HCT116 (cell line): Measurements from ENCODE around the gene FAM47E. TPM values are rescaled to one million over a fixed set of nuclear protein-coding genes. Genes with fewer than 3 reads are reported as not detected.

ENCODE experiments used
- ATAC-seq: fragments of 200-7000 bp; cut with Tn5 transposase; 2 replicates; pipeline ENCODE4 v1.9.1; 2020; ENCODE audit warnings: mild to moderate bottlenecking, moderate library complexity
- BruUV-seq: library from RNA; stranded (reverse); fragments of 400-500 nt; replicated peaks from 2 replicates; lab custom pipeline; 2021; lab: Mats Ljungman, UMichigan
- CTCF ChIA-PET: fragments of 300-600 bp; sonication (Branson Sonifier 250); formaldehyde crosslinking; loops from one replicate; lab custom pipeline; 2021; ENCODE audit warnings: antibody characterized with exemption; lab: Charles Lee
- POLR2A ChIA-PET: fragments of 300-600, 350-600 bp; sonication (Branson Sonifier 250); formaldehyde crosslinking; loops from one replicate; lab custom pipeline; 2021; ENCODE audit warnings: antibody characterized with exemption; lab: Charles Lee
- RAD21 ChIA-PET, 2 experiments: fragments of 300-600 bp; sonication (Branson Sonifier 250); formaldehyde crosslinking; loops; one replicate each; lab custom pipeline; 2023; ENCODE audit warnings: low total read pairs in 2 of 2; ENCODE audit not compliant: uncharacterized antibody in 2 of 2, unreplicated experiment in 2 of 2, low non-redundant PET in 1 of 2; lab: Charles Lee
- DNase-seq: peaks from one replicate; pipeline ENCODE4 v3.0.0-alpha.2; 2010; ENCODE audit warnings: low read depth, low spot score
- H2AFZ ChIP-seq: fragments of 200-600 bp; shearing (Covaris generic), sonication (generic); 2 replicates; pipeline ENCODE4 v1.6.1; 2017; ENCODE audit warnings: low read depth, mixed run types, mixed read lengths, antibody characterized with exemption, low read length; ENCODE audit not compliant: poor library complexity, severe bottlenecking
- H3K27ac ChIP-seq: 2 replicates; pipeline ENCODE4 v1.5.1; 2012; ENCODE audit warnings: low read depth, low read length
- H3K27me3 ChIP-seq: fragments of 200-600 bp; sonication (generic); 2 replicates; pipeline ENCODE4 v1.6.1; 2016; ENCODE audit warnings: mixed run types, low read length, mixed read lengths; ENCODE audit not compliant: insufficient read depth
- H3K36me3 ChIP-seq, 2 experiments: fragments of 200-500 bp in 1 of 2; fragments of 200-600 bp in 1 of 2; sonication (Bioruptor generic) in 1 of 2; sonication (generic) in 1 of 2; 2 replicates each; pipeline versions ENCODE4 v1.5.1 to v1.6.1; 2014 to 2016; ENCODE audit warnings: low read length in 2 of 2, inconsistent platforms in 1 of 2, mixed read lengths in 1 of 2, mixed run types in 1 of 2; ENCODE audit not compliant: insufficient read depth in 2 of 2, control insufficient read depth in 1 of 2
- H3K4me1 ChIP-seq, 2 experiments: fragments of 200-600 bp in 1 of 2; sonication (generic) in 1 of 2; 2 replicates each; pipeline versions ENCODE4 v1.5.1 to v1.6.1; 2012 to 2017; ENCODE audit warnings: low read length in 2 of 2, inconsistent platforms in 1 of 2, mild to moderate bottlenecking in 1 of 2, mixed read lengths in 1 of 2, mixed run types in 1 of 2, moderate library complexity in 1 of 2; ENCODE audit not compliant: insufficient read depth in 2 of 2, control insufficient read depth in 1 of 2
- H3K4me2 ChIP-seq: fragments of 200-600 bp; sonication (generic); 2 replicates; pipeline ENCODE4 v1.6.1; 2017; ENCODE audit warnings: mixed run types, low read length, mixed read lengths
- H3K4me3 ChIP-seq, 2 experiments: fragments of 200-600 bp in 1 of 2; sonication (generic) in 1 of 2; replicated peaks in 1 of 2; 2 replicates each; pipeline ENCODE4 v1.5.1; 2011 to 2016; ENCODE audit warnings: low read length in 2 of 2, control low read depth in 1 of 2, low read depth in 1 of 2, mild to moderate bottlenecking in 1 of 2, mixed read lengths in 1 of 2, mixed run types in 1 of 2
- H3K79me2 ChIP-seq: fragments of 200-600 bp; sonication (generic); 2 replicates; pipeline ENCODE4 v1.6.1; 2017; ENCODE audit warnings: mild to moderate bottlenecking, mixed run types, low read length, moderate library complexity, mixed read lengths; ENCODE audit not compliant: insufficient read depth
- H3K9ac ChIP-seq: fragments of 200-600 bp; sonication (generic); 2 replicates; pipeline ENCODE4 v1.6.1; 2016; ENCODE audit warnings: low read length, mixed read lengths
- H3K9me2 ChIP-seq: fragments of 200-600 bp; sonication (generic), shearing (Covaris generic); 2 replicates; pipeline ENCODE4 v1.6.1; 2017; ENCODE audit warnings: mixed run types, mild to moderate bottlenecking, moderate library complexity; ENCODE audit not compliant: insufficient read depth
- H3K9me3 ChIP-seq, 2 experiments: fragments of 200-500 bp in 1 of 2; fragments of 200-600 bp in 1 of 2; sonication (Bioruptor generic) in 1 of 2; sonication (generic) in 1 of 2; 2 replicates each; pipeline ENCODE4 v1.6.1; 2014 to 2017; ENCODE audit warnings: low read length in 2 of 2, mixed read lengths in 2 of 2, inconsistent platforms in 1 of 2, low read depth in 1 of 2, mild to moderate bottlenecking in 1 of 2, mixed run types in 1 of 2, moderate library complexity in 1 of 2; ENCODE audit not compliant: control insufficient read depth in 1 of 2, insufficient read depth in 1 of 2
- H4K20me1 ChIP-seq: fragments of 200-600 bp; sonication (generic), shearing (Covaris generic); 2 replicates; pipeline ENCODE4 v1.6.1; 2017; ENCODE audit warnings: mixed run types, mild to moderate bottlenecking, moderate library complexity; ENCODE audit not compliant: insufficient read depth
- CBX3 ChIP-seq: IDR thresholded peaks from 2 replicates; pipeline ENCODE4 v1.6.1; 2012; ENCODE audit warnings: low read depth
- CEBPB ChIP-seq: IDR thresholded peaks from 2 replicates; pipeline ENCODE4 v1.6.1; 2012; ENCODE audit warnings: low read depth
- EGR1 ChIP-seq: IDR thresholded peaks from 2 replicates; pipeline ENCODE4 v1.6.1; 2012; ENCODE audit warnings: low read depth
- ELF1 ChIP-seq: IDR thresholded peaks from 2 replicates; pipeline ENCODE4 v1.6.1; 2012; ENCODE audit warnings: low read depth, borderline replicate concordance
- EZH2 ChIP-seq: fragments of 200-600 bp; sonication (generic); IDR thresholded peaks from 2 replicates; pipeline ENCODE4 v1.6.1; 2017; ENCODE audit warnings: antibody characterized with exemption, mixed run types
- EZH2phosphoT487 ChIP-seq: fragments of 200-600 bp; IDR thresholded peaks from 2 replicates; pipeline ENCODE4 v1.6.1; 2018; ENCODE audit warnings: antibody characterized with exemption, borderline replicate concordance
- JUND ChIP-seq: IDR thresholded peaks from 2 replicates; pipeline ENCODE4 v1.6.1; 2012
- POLR2A ChIP-seq: IDR thresholded peaks from 2 replicates; pipeline ENCODE4 v1.7.0; 2011; ENCODE audit warnings: borderline replicate concordance; ENCODE audit not compliant: insufficient read depth, insufficient read length; ENCODE audit errors: extremely low read depth
- POLR2AphosphoS5 ChIP-seq: IDR thresholded peaks from 2 replicates; pipeline ENCODE4 v1.6.1; 2011; ENCODE audit warnings: mild to moderate bottlenecking, low read depth, low read length, moderate library complexity
- RAD21 ChIP-seq: IDR thresholded peaks from 2 replicates; pipeline ENCODE4 v1.6.1; 2012; ENCODE audit warnings: low read depth, mild to moderate bottlenecking
- SP1 ChIP-seq: IDR thresholded peaks from 2 replicates; pipeline ENCODE4 v1.6.1; 2012; ENCODE audit warnings: low read depth
- TCF7L2 ChIP-seq: IDR thresholded peaks from 2 replicates; pipeline ENCODE4 v1.7.0; 2011; ENCODE audit warnings: borderline replicate concordance, inconsistent platforms; ENCODE audit not compliant: insufficient read depth, insufficient read length; ENCODE audit errors: extremely low read depth
- ZFX ChIP-seq: fragments of 450-650 bp; IDR thresholded peaks from 2 replicates; pipeline ENCODE4 v1.6.1; 2017
- intact Hi-C: fragments of 100-400 bp; cut with micrococcal nuclease; formaldehyde crosslinking; loops from 2 replicates; pipeline ENCODE4 v1.10.0; 2022
- total RNA-seq: library from RNA; stranded (reverse); gene quantifications from one replicate; pipeline ENCODE4 v1.2.1, GENCODE V29; 2021; ENCODE audit not compliant: unreplicated experiment
- TF ChIP-seq, protein P1 (sequence below), 3 experiments: fragments of 200-600 bp in 1 of 3; sonication (generic) in 1 of 3; IDR thresholded peaks in 2 of 3; conservative IDR thresholded peaks in 1 of 3; 2 replicates each; pipeline ENCODE4 v1.5.1; 2012 to 2017; ENCODE audit warnings: low read depth in 2 of 3, low read length in 2 of 3, antibody characterized with exemption in 1 of 3, borderline replicate concordance in 1 of 3, control low read depth in 1 of 3, mild to moderate bottlenecking in 1 of 3, mixed read lengths in 1 of 3, mixed run types in 1 of 3, moderate library complexity in 1 of 3; ENCODE audit not compliant: insufficient read depth in 1 of 3
- TF ChIP-seq, protein P2 (sequence below): IDR thresholded peaks from 2 replicates; pipeline ENCODE4 v1.6.1; 2012
- TF ChIP-seq, protein P3 (sequence below): IDR thresholded peaks from 2 replicates; pipeline ENCODE4 v1.6.1; 2012

Gene FAM47E
- total RNA-seq, 1 experiment from 2014 or later = 0.91 TPM

DNA sequence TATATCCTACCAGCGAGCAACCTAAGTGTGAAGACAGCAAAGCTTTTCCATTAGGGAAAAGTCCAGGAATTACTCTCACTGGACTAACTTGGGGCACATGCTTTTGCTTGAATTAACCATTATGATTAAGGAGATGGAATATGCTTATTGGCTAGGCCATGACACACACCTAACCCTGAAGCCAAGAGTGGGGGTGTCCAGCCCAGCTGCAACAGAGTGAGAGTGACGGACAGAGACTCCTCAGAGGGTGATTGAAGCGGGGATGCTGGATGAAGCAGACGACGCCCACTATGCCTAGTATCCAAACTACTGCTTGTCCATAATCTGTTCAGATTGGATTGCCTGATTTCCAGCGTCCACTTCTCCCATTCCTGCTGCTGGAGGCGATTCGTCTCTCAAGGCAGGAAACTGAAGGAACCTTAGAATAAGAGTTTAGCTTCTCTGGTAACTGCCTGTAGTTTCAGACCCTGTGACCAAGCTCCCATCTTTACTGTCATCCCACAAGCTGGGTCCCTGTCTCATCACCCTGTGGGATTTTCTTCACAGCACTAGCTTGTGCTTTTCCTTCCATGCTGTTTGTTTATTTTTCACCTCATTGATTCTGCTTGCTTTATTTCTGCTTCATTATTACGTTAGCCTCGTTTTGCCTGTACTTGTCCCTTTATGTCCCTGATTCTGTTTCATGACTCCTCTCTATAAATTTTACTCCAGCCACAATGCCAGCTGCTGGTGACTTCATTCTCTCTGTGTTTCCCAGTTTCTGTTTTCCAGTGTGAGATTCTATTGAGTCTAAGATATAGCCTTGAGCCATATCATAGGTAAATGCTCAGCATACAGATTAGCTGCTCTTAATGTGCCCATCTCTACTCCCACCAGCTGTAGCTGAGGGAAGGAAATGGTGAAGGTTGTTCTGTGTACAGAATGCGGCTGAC, 19.0 kb downstream of the FAM47E start:
- POLR2A ChIA-PET = no interaction called here
- TF ChIP-seq, protein P1, sequence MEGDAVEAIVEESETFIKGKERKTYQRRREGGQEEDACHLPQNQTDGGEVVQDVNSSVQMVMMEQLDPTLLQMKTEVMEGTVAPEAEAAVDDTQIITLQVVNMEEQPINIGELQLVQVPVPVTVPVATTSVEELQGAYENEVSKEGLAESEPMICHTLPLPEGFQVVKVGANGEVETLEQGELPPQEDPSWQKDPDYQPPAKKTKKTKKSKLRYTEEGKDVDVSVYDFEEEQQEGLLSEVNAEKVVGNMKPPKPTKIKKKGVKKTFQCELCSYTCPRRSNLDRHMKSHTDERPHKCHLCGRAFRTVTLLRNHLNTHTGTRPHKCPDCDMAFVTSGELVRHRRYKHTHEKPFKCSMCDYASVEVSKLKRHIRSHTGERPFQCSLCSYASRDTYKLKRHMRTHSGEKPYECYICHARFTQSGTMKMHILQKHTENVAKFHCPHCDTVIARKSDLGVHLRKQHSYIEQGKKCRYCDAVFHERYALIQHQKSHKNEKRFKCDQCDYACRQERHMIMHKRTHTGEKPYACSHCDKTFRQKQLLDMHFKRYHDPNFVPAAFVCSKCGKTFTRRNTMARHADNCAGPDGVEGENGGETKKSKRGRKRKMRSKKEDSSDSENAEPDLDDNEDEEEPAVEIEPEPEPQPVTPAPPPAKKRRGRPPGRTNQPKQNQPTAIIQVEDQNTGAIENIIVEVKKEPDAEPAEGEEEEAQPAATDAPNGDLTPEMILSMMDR (IDR thresholded peaks at IDR 0.05 in 2 of 3, conservative IDR thresholded peaks at IDR 0.05 in 1 of 3; ENCODE audit: borderline replicate concordance in 1 of 3, insufficient read depth in 1 of 3, low read depth in 2 of 3, low read length in 2 of 3) = no peak
- no peak for TF ChIP-seq CBX3
- TF ChIP-seq, protein P2, sequence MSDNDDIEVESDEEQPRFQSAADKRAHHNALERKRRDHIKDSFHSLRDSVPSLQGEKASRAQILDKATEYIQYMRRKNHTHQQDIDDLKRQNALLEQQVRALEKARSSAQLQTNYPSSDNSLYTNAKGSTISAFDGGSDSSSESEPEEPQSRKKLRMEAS = no peak
- TF ChIP-seq, protein P3, sequence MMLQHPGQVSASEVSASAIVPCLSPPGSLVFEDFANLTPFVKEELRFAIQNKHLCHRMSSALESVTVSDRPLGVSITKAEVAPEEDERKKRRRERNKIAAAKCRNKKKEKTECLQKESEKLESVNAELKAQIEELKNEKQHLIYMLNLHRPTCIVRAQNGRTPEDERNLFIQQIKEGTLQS = no peak
- no peak for TF ChIP-seq EGR1
- TF ChIP-seq, all 23 proteins: peak for 0
- H2AFZ ChIP-seq = no peak overlapping the region
- no peak overlapping the region for H3K9ac ChIP-seq
- ATAC-seq (no peak), DNase-seq (no peak)
- no peaks in the 10 kb centered on the region for H3K9me3 ChIP-seq
- H4K20me1 ChIP-seq = no peaks in the 10 kb centered on the region
- H3K36me3 ChIP-seq = no peaks in the 10 kb centered on the region
- H3K27ac ChIP-seq = no peak overlapping the region
- ChIA-PET RAD21 (no interaction called here), CTCF (no interaction called here)
- H3K27me3 ChIP-seq = no peaks in the 10 kb centered on the region
- no peak overlapping the region for H3K4me3 ChIP-seq
- BruUV-seq = no TSS peak
- H3K4me2 ChIP-seq = no peak overlapping the region
- H3K4me1 ChIP-seq = no peaks in the 10 kb centered on the region
- H3K79me2 ChIP-seq = no peaks in the 10 kb centered on the region
- intact Hi-C loops = no loop called here
- no peaks in the 10 kb centered on the region for H3K9me2 ChIP-seq

DNA sequence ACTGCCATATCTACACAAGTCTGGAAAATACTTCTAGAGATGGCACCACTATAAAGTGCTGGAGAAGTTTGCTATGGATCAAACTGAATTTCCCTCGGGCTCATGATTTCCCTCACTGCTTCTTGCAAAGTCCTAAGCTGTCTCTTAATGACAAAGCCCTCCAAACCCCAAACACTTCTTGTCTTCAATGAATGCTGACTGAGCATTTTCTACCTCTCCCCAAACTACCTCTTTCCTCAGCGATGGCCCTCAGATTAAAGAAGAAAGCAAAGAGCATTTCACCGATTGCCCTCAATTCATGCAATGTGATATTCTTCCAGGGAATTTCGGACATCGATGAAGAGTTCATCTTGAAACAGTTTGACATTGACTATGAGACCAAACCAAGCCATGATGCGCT, 19.7 kb downstream of the FAM47E start:
- intact Hi-C loops = no loop called here
- ATAC-seq (no peak), DNase-seq (no peak)
- Histone ChIP-seq H4K20me1 (no peaks in the 10 kb centered on the region), H3K36me3 (no peaks in the 10 kb centered on the region), H3K4me1 (no peaks in the 10 kb centered on the region), H3K27me3 (no peaks in the 10 kb centered on the region), H3K4me2 (no peak overlapping the region), H3K9me3 (no peaks in the 10 kb centered on the region), H2AFZ (no peak overlapping the region), H3K79me2 (no peaks in the 10 kb centered on the region), H3K9me2 (no peaks in the 10 kb centered on the region), H3K9ac (no peak overlapping the region), H3K27ac (no peak overlapping the region), H3K4me3 (no peak overlapping the region)
- CTCF ChIA-PET = no interaction called here
- POLR2A ChIA-PET = no interaction called here
- no TSS peak for BruUV-seq
- RAD21 ChIA-PET = no interaction called here
- TF ChIP-seq, protein P1 (IDR thresholded peaks at IDR 0.05 in 2 of 3, conservative IDR thresholded peaks at IDR 0.05 in 1 of 3; ENCODE audit: borderline replicate concordance in 1 of 3, insufficient read depth in 1 of 3, low read depth in 2 of 3, low read length in 2 of 3) = no peak
- TF ChIP-seq ELF1 (no peak), CBX3 (no peak), EGR1 (no peak), EZH2 (no peak), JUND (no peak), EZH2phosphoT487 (no peak), CEBPB (no peak), POLR2A (no peak), SP1 (no peak), TCF7L2 (no peak), POLR2AphosphoS5 (no peak), ZFX (no peak), RAD21 (no peak)
